Panc1 (cell line): ENCODE data around the gene PTTG2.

Experiments used
- POLR2AphosphoS5 ChIP-seq: IDR thresholded peaks from 2 replicates; pipeline ENCODE4 v1.6.1; 2012; ENCODE audit warnings: mild to moderate bottlenecking, low read depth, low read length, moderate library complexity
- TCF7L2 ChIP-seq: IDR thresholded peaks from 2 replicates; pipeline ENCODE4 v1.6.1; 2011; ENCODE audit warnings: mild to moderate bottlenecking, low read depth, low read length, inconsistent platforms
- TF ChIP-seq, protein P1 (sequence below), 2 experiments: IDR thresholded peaks; 2 replicates each; pipeline ENCODE4 v1.6.1; 2011 to 2012; ENCODE audit warnings: low read depth in 2 of 2, control low read depth in 1 of 2, low read length in 1 of 2, mild to moderate bottlenecking in 1 of 2, moderate library complexity in 1 of 2; ENCODE audit not compliant: insufficient read depth in 1 of 2
- TF ChIP-seq, protein P2 (sequence below): fragments of 450-650 bp; IDR thresholded peaks from 2 replicates; pipeline ENCODE4 v1.5.1; 2017; ENCODE audit warnings: mild to moderate bottlenecking

DNA sequence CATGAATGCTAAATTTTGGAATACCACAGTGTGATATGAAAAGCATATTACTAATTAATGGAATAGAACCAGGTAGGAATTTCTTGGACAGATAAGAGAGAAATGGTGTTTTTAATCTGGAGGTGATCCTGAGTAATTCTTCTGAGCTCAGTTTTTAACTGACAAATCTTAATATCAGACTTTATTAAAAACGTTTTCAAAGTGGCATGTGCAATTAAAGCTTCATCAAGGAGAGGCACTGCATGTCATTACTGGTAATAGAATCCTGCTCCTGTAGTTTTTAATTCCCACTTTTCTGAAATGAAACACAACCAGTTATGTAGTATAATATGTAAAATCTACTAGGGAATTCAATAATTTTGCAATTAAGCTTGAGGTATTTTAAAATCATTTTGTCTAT, 7.0 kb upstream of the PTTG2 start:
- TF ChIP-seq, protein P1, sequence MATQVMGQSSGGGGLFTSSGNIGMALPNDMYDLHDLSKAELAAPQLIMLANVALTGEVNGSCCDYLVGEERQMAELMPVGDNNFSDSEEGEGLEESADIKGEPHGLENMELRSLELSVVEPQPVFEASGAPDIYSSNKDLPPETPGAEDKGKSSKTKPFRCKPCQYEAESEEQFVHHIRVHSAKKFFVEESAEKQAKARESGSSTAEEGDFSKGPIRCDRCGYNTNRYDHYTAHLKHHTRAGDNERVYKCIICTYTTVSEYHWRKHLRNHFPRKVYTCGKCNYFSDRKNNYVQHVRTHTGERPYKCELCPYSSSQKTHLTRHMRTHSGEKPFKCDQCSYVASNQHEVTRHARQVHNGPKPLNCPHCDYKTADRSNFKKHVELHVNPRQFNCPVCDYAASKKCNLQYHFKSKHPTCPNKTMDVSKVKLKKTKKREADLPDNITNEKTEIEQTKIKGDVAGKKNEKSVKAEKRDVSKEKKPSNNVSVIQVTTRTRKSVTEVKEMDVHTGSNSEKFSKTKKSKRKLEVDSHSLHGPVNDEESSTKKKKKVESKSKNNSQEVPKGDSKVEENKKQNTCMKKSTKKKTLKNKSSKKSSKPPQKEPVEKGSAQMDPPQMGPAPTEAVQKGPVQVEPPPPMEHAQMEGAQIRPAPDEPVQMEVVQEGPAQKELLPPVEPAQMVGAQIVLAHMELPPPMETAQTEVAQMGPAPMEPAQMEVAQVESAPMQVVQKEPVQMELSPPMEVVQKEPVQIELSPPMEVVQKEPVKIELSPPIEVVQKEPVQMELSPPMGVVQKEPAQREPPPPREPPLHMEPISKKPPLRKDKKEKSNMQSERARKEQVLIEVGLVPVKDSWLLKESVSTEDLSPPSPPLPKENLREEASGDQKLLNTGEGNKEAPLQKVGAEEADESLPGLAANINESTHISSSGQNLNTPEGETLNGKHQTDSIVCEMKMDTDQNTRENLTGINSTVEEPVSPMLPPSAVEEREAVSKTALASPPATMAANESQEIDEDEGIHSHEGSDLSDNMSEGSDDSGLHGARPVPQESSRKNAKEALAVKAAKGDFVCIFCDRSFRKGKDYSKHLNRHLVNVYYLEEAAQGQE (IDR thresholded peaks at IDR 0.05; ENCODE audit: insufficient read depth in 1 of 2, low read depth in 2 of 2, low read length in 1 of 2): no peak
- TF ChIP-seq, protein P2, sequence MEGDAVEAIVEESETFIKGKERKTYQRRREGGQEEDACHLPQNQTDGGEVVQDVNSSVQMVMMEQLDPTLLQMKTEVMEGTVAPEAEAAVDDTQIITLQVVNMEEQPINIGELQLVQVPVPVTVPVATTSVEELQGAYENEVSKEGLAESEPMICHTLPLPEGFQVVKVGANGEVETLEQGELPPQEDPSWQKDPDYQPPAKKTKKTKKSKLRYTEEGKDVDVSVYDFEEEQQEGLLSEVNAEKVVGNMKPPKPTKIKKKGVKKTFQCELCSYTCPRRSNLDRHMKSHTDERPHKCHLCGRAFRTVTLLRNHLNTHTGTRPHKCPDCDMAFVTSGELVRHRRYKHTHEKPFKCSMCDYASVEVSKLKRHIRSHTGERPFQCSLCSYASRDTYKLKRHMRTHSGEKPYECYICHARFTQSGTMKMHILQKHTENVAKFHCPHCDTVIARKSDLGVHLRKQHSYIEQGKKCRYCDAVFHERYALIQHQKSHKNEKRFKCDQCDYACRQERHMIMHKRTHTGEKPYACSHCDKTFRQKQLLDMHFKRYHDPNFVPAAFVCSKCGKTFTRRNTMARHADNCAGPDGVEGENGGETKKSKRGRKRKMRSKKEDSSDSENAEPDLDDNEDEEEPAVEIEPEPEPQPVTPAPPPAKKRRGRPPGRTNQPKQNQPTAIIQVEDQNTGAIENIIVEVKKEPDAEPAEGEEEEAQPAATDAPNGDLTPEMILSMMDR: no peak
- TF ChIP-seq POLR2AphosphoS5 (no peak), TCF7L2 (no peak)
